HCT116 (cell line): ENCODE measurements around the gene MYO1G. TPM values are rescaled to one million over a fixed set of nuclear protein-coding genes. Genes with fewer than 3 reads are reported as not detected.

Experiments
- ATAC-seq: fragments of 200-7000 bp; cut with Tn5 transposase; 2 replicates; pipeline ENCODE4 v1.9.1; 2020; ENCODE audit warnings: mild to moderate bottlenecking, moderate library complexity
- BruUV-seq: library from RNA; stranded (reverse); fragments of 400-500 nt; replicated peaks from 2 replicates; lab custom pipeline; 2021; lab: Mats Ljungman, UMichigan
- CTCF ChIA-PET: fragments of 300-600 bp; sonication (Branson Sonifier 250); formaldehyde crosslinking; loops from one replicate; lab custom pipeline; 2021; ENCODE audit warnings: antibody characterized with exemption; lab: Charles Lee
- POLR2A ChIA-PET: fragments of 300-600, 350-600 bp; sonication (Branson Sonifier 250); formaldehyde crosslinking; loops from one replicate; lab custom pipeline; 2021; ENCODE audit warnings: antibody characterized with exemption; lab: Charles Lee
- RAD21 ChIA-PET, 2 experiments: fragments of 300-600 bp; sonication (Branson Sonifier 250); formaldehyde crosslinking; loops; one replicate each; lab custom pipeline; 2023; ENCODE audit warnings: low total read pairs in 2 of 2; ENCODE audit not compliant: uncharacterized antibody in 2 of 2, unreplicated experiment in 2 of 2, low non-redundant PET in 1 of 2; lab: Charles Lee
- DNase-seq: peaks from one replicate; pipeline ENCODE4 v3.0.0-alpha.2; 2010; ENCODE audit warnings: low read depth, low spot score
- H2AFZ ChIP-seq: fragments of 200-600 bp; shearing (Covaris generic), sonication (generic); 2 replicates; pipeline ENCODE4 v1.6.1; 2017; ENCODE audit warnings: low read depth, mixed run types, mixed read lengths, antibody characterized with exemption, low read length; ENCODE audit not compliant: poor library complexity, severe bottlenecking
- H3K27ac ChIP-seq: 2 replicates; pipeline ENCODE4 v1.5.1; 2012; ENCODE audit warnings: low read depth, low read length
- H3K27me3 ChIP-seq: fragments of 200-600 bp; sonication (generic); 2 replicates; pipeline ENCODE4 v1.6.1; 2016; ENCODE audit warnings: mixed run types, low read length, mixed read lengths; ENCODE audit not compliant: insufficient read depth
- H3K36me3 ChIP-seq, 2 experiments: fragments of 200-500 bp in 1 of 2; fragments of 200-600 bp in 1 of 2; sonication (Bioruptor generic) in 1 of 2; sonication (generic) in 1 of 2; 2 replicates each; pipeline versions ENCODE4 v1.5.1 to v1.6.1; 2014 to 2016; ENCODE audit warnings: low read length in 2 of 2, inconsistent platforms in 1 of 2, mixed read lengths in 1 of 2, mixed run types in 1 of 2; ENCODE audit not compliant: insufficient read depth in 2 of 2, control insufficient read depth in 1 of 2
- H3K4me1 ChIP-seq, 2 experiments: fragments of 200-600 bp in 1 of 2; sonication (generic) in 1 of 2; 2 replicates each; pipeline versions ENCODE4 v1.5.1 to v1.6.1; 2012 to 2017; ENCODE audit warnings: low read length in 2 of 2, inconsistent platforms in 1 of 2, mild to moderate bottlenecking in 1 of 2, mixed read lengths in 1 of 2, mixed run types in 1 of 2, moderate library complexity in 1 of 2; ENCODE audit not compliant: insufficient read depth in 2 of 2, control insufficient read depth in 1 of 2
- H3K4me2 ChIP-seq: fragments of 200-600 bp; sonication (generic); 2 replicates; pipeline ENCODE4 v1.6.1; 2017; ENCODE audit warnings: mixed run types, low read length, mixed read lengths
- H3K4me3 ChIP-seq, 2 experiments: fragments of 200-600 bp in 1 of 2; sonication (generic) in 1 of 2; replicated peaks in 1 of 2; 2 replicates each; pipeline ENCODE4 v1.5.1; 2011 to 2016; ENCODE audit warnings: low read length in 2 of 2, control low read depth in 1 of 2, low read depth in 1 of 2, mild to moderate bottlenecking in 1 of 2, mixed read lengths in 1 of 2, mixed run types in 1 of 2
- H3K79me2 ChIP-seq: fragments of 200-600 bp; sonication (generic); 2 replicates; pipeline ENCODE4 v1.6.1; 2017; ENCODE audit warnings: mild to moderate bottlenecking, mixed run types, low read length, moderate library complexity, mixed read lengths; ENCODE audit not compliant: insufficient read depth
- H3K9ac ChIP-seq: fragments of 200-600 bp; sonication (generic); 2 replicates; pipeline ENCODE4 v1.6.1; 2016; ENCODE audit warnings: low read length, mixed read lengths
- H3K9me2 ChIP-seq: fragments of 200-600 bp; sonication (generic), shearing (Covaris generic); 2 replicates; pipeline ENCODE4 v1.6.1; 2017; ENCODE audit warnings: mixed run types, mild to moderate bottlenecking, moderate library complexity; ENCODE audit not compliant: insufficient read depth
- H3K9me3 ChIP-seq, 2 experiments: fragments of 200-500 bp in 1 of 2; fragments of 200-600 bp in 1 of 2; sonication (Bioruptor generic) in 1 of 2; sonication (generic) in 1 of 2; 2 replicates each; pipeline ENCODE4 v1.6.1; 2014 to 2017; ENCODE audit warnings: low read length in 2 of 2, mixed read lengths in 2 of 2, inconsistent platforms in 1 of 2, low read depth in 1 of 2, mild to moderate bottlenecking in 1 of 2, mixed run types in 1 of 2, moderate library complexity in 1 of 2; ENCODE audit not compliant: control insufficient read depth in 1 of 2, insufficient read depth in 1 of 2
- H4K20me1 ChIP-seq: fragments of 200-600 bp; sonication (generic), shearing (Covaris generic); 2 replicates; pipeline ENCODE4 v1.6.1; 2017; ENCODE audit warnings: mixed run types, mild to moderate bottlenecking, moderate library complexity; ENCODE audit not compliant: insufficient read depth
- CEBPB ChIP-seq: IDR thresholded peaks from 2 replicates; pipeline ENCODE4 v1.6.1; 2012; ENCODE audit warnings: low read depth
- FOSL1 ChIP-seq: IDR thresholded peaks from 2 replicates; pipeline ENCODE4 v1.6.1; 2012; ENCODE audit warnings: low read depth
- JUND ChIP-seq: IDR thresholded peaks from 2 replicates; pipeline ENCODE4 v1.6.1; 2012
- SIN3A ChIP-seq: IDR thresholded peaks from 2 replicates; pipeline ENCODE4 v1.6.1; 2012; ENCODE audit warnings: low read depth
- intact Hi-C: fragments of 100-400 bp; cut with micrococcal nuclease; formaldehyde crosslinking; loops from 2 replicates; pipeline ENCODE4 v1.10.0; 2022
- total RNA-seq: library from RNA; stranded (reverse); gene quantifications from one replicate; pipeline ENCODE4 v1.2.1, GENCODE V29; 2021; ENCODE audit not compliant: unreplicated experiment
- TF ChIP-seq, protein P1 (sequence below): IDR thresholded peaks from 2 replicates; pipeline ENCODE4 v1.6.1; 2012; ENCODE audit warnings: low read depth

Gene MYO1G
- total RNA-seq, 1 experiment from 2014 or later: 0.74 TPM

DNA sequence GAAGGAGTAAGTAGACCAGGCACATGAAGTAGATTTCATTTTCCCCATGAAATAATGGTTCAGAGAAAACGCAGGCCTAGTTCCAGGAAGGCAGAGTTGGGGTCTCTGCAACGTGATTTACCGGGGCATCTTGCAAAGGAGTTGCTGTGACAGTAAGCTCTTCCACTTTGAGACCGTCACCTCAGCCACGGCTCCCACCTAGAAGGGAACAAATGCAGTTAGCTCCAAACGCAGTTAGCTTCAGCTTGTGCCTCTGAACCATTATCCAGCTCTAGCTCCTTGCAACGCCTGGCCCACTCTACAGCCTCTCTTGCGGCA is 7.0 kb upstream of the MYO1G start (continued):
- no peak for TF ChIP-seq JUND

DNA sequence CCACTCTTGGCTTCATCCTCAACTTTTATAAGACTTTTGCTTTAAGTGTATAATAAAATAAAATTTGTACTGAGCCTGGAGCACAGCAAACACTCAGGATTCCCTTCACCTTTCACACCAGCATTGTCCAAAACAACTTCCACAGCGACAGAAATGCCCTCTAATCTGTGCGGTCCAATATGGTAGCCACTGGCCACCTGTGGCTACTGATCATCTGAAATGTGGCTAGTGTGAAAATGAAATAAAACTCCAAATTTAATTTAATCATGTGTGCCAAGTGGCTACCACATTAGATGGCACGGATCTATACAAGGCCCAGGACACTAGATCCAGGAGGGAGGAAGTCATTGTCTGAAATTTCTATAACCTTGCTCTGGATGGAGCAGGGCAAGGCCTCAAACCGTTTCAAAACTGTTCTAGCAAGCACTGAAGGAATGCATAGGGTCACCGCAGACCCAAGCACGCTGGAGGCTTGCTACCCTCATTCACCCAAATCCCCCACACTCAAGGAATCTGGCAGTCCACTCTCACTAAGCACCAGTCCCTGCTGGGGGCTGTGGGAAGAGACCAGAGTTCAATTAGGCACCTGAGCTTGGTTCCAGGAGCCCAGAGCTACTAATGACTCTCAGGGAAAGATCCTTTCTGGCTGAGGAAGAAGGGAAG is 6.3 kb upstream of the MYO1G start:
- H3K27me3 ChIP-seq: no peaks in the 10 kb centered on the region
- H2AFZ ChIP-seq: no peak overlapping the region
- H3K79me2 ChIP-seq: peaks cover 38% of the 10 kb centered on the region
- RAD21 ChIA-PET: interaction anchor here in 1 of 2 experiments (0.7 kb wide), 1 partner anchor 127 kb away, joined by 3 read pairs; the partner anchor contains the start of gene TBRG4
- H3K27ac ChIP-seq: peak overlapping the region; percentile 75; the same call in 1 of the 2 replicates
- no peak for TF ChIP-seq CEBPB
- TF ChIP-seq, protein P1, sequence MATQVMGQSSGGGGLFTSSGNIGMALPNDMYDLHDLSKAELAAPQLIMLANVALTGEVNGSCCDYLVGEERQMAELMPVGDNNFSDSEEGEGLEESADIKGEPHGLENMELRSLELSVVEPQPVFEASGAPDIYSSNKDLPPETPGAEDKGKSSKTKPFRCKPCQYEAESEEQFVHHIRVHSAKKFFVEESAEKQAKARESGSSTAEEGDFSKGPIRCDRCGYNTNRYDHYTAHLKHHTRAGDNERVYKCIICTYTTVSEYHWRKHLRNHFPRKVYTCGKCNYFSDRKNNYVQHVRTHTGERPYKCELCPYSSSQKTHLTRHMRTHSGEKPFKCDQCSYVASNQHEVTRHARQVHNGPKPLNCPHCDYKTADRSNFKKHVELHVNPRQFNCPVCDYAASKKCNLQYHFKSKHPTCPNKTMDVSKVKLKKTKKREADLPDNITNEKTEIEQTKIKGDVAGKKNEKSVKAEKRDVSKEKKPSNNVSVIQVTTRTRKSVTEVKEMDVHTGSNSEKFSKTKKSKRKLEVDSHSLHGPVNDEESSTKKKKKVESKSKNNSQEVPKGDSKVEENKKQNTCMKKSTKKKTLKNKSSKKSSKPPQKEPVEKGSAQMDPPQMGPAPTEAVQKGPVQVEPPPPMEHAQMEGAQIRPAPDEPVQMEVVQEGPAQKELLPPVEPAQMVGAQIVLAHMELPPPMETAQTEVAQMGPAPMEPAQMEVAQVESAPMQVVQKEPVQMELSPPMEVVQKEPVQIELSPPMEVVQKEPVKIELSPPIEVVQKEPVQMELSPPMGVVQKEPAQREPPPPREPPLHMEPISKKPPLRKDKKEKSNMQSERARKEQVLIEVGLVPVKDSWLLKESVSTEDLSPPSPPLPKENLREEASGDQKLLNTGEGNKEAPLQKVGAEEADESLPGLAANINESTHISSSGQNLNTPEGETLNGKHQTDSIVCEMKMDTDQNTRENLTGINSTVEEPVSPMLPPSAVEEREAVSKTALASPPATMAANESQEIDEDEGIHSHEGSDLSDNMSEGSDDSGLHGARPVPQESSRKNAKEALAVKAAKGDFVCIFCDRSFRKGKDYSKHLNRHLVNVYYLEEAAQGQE: no peak
- no peak for TF ChIP-seq SIN3A
- TF ChIP-seq FOSL1: no peak
- TF ChIP-seq, all 23 proteins: peak for 0
- ChIA-PET CTCF (no interaction called here), POLR2A (interaction anchor here (1.8 kb wide), 1 partner anchor 127 kb away, joined by 7 read pairs; the partner anchor contains the start of gene TBRG4)
- BruUV-seq: TSS peak; percentile 63
- H3K9ac ChIP-seq: peak overlapping the region; percentile 100
- H3K9me3 ChIP-seq: no peaks in the 10 kb centered on the region
- peaks cover 25 to 44% of the 10 kb centered on the region in 2 experiments for H3K36me3 ChIP-seq
- no peak for ATAC-seq
- H4K20me1 ChIP-seq: peaks cover 18% of the 10 kb centered on the region; the same call in 1 of the 2 replicates
- peak overlapping the region; percentile 88 to 100 for H3K4me3 ChIP-seq
- intact Hi-C loops: loop anchor here (5.0 kb wide), 1 partner anchor 127 kb away; the partner anchor contains the start of gene TBRG4
- peaks cover 4 to 34% of the 10 kb centered on the region in 2 experiments; a peak in 3 of 4 replicates for H3K4me1 ChIP-seq
- no peak for DNase-seq
- no peaks in the 10 kb centered on the region for H3K9me2 ChIP-seq
- peak overlapping the region; percentile 89 for H3K4me2 ChIP-seq
